A673 (cell line): Measurements from ENCODE around the gene PRAMEF33. TPM values are rescaled to one million over a fixed set of nuclear protein-coding genes. Genes with fewer than 3 reads are reported as not detected.
"Not testable (repeated sequence)": the region's sequence is repeated elsewhere in the genome, so short reads cannot be mapped to it uniquely, and the experiment has no call there.

Source experiments
- BruUV-seq: library from RNA; stranded (reverse); fragments of 400-500 nt; replicated peaks from 2 replicates; lab custom pipeline; 2021; lab: Mats Ljungman, UMichigan
- CTCF ChIA-PET: fragments of 300-600 bp; sonication (Branson Sonifier 250); formaldehyde crosslinking; loops from one replicate; lab custom pipeline; 2022; ENCODE audit warnings: antibody characterized with exemption; lab: Charles Lee
- POLR2A ChIA-PET: fragments of 300-600 bp; sonication (Branson Sonifier 250); formaldehyde crosslinking; loops from one replicate; lab custom pipeline; 2022; ENCODE audit warnings: antibody characterized with exemption; ENCODE audit not compliant: low non-redundant PET; lab: Charles Lee
- DNase-seq: peaks from one replicate; pipeline ENCODE4 v3.0.0-alpha.2; 2015; ENCODE audit warnings: low spot score
- H3K27ac ChIP-seq: fragments of 200-600 bp; sonication (generic); 2 replicates; pipeline ENCODE4 v1.5.1; 2016; ENCODE audit warnings: mixed run types, low read depth, mild to moderate bottlenecking, mixed read lengths, antibody characterized with exemption, low read length; ENCODE audit not compliant: poor library complexity, severe bottlenecking
- H3K27me3 ChIP-seq: fragments of 200-600 bp; sonication (generic); replicated peaks from 2 replicates; pipeline ENCODE4 v1.6.1; 2017; ENCODE audit warnings: mixed run types, low read depth, mild to moderate bottlenecking, mixed read lengths, antibody characterized with exemption, low read length; ENCODE audit not compliant: insufficient read depth, poor library complexity
- H3K36me3 ChIP-seq: fragments of 200-600 bp; sonication (generic); 2 replicates; pipeline ENCODE4 v1.6.1; 2016; ENCODE audit warnings: mixed run types, mild to moderate bottlenecking, mixed read lengths, antibody characterized with exemption, low read length; ENCODE audit not compliant: insufficient read depth, poor library complexity, severe bottlenecking
- H3K4me1 ChIP-seq: fragments of 200-600 bp; sonication (generic); 2 replicates; pipeline ENCODE4 v1.6.1; 2017; ENCODE audit warnings: mixed run types, mild to moderate bottlenecking, mixed read lengths, antibody characterized with exemption, low read length; ENCODE audit not compliant: insufficient read depth, poor library complexity, severe bottlenecking
- H3K4me3 ChIP-seq: fragments of 200-600 bp; sonication (generic); 2 replicates; pipeline ENCODE4 v1.5.1; 2016; ENCODE audit warnings: low read depth, mixed run types, mild to moderate bottlenecking, mixed read lengths, low read length; ENCODE audit not compliant: poor library complexity, severe bottlenecking
- H3K9me3 ChIP-seq: fragments of 200-600 bp; sonication (generic); 2 replicates; pipeline ENCODE4 v1.6.1; 2016; ENCODE audit warnings: mixed run types, low read depth, mild to moderate bottlenecking, mixed read lengths, antibody characterized with exemption, low read length; ENCODE audit not compliant: poor library complexity, severe bottlenecking
- intact Hi-C: fragments of 100-400 bp; cut with micrococcal nuclease; formaldehyde crosslinking; loops from one replicate; pipeline ENCODE4 v1.10.0; 2022; ENCODE audit not compliant: unreplicated experiment
- total RNA-seq: library from RNA; stranded (reverse); gene quantifications from 2 replicates; pipeline ENCODE4 v1.2.3, GENCODE V29; 2021

Gene PRAMEF33
- total RNA-seq, 1 experiment from 2014 or later = not detected

DNA sequence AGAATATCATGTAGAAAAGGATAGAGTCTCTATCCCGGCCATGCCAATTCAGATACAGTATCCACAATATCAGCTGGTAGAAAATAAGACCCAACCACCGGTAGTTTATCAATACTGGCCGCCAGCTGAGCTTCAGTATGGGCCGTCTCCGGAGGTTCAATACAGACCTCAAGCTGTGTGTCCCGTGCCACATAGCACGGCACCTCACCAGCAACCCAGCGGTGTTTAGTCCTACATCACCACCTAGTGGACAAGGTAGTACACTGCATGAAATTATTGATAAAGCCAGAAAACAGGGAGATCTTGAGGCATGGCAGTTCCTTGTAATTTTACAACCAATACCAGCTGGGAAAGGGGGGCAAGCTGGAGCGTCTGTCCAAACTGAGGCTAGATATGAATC lies 51.1 kb downstream of the PRAMEF33 start:
- H3K9me3 ChIP-seq, H3K36me3 ChIP-seq, intact Hi-C loops, POLR2A ChIA-PET, CTCF ChIA-PET, H3K4me1 ChIP-seq, H3K27ac ChIP-seq, H3K4me3 ChIP-seq, DNase-seq, BruUV-seq, H3K27me3 ChIP-seq: not testable (repeated sequence)

DNA sequence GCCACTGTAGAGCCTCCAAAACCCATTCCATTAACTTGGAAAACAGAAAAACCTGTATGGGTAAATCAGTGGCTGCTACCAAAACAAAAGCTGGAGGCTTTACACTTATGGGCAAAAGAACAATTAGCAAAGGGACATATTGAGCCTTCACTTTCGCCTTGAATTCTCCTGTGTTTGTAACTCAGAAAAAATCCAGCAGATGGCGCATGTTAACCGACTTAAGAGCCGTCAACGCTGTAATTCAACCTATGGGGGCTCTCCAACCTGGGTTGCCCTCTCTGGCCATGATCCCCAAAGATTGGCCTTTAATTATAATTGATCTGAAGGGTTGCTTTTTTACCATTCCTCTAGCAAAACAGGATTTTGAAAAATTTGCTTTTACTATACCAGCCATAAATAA lies 53.4 kb downstream of the PRAMEF33 start:
- CTCF ChIA-PET, intact Hi-C loops, H3K4me1 ChIP-seq, H3K9me3 ChIP-seq, POLR2A ChIA-PET, BruUV-seq, H3K36me3 ChIP-seq, H3K27ac ChIP-seq, H3K27me3 ChIP-seq, H3K4me3 ChIP-seq: not testable (repeated sequence)
- peak; percentile 59 for DNase-seq

Other genes starting within 250 kb of the PRAMEF33 start
- gene PRAMEF27, start 247.0 kb upstream of the PRAMEF33 start, total RNA-seq = not detected in 2 replicates
- gene HNRNPCL3, start 242.8 kb upstream of the PRAMEF33 start, total RNA-seq = not detected in 2 replicates
- gene PRAMEF25, start 232.8 kb upstream of the PRAMEF33 start, total RNA-seq = not detected in 2 replicates
- not detected in 2 replicates for gene HNRNPCL2, start 186.7 kb upstream of the PRAMEF33 start, total RNA-seq
- not detected in 2 replicates for gene PRAMEF26, start 147.5 kb upstream of the PRAMEF33 start, total RNA-seq
- not detected in 2 replicates for gene HNRNPCL4, start 137.9 kb upstream of the PRAMEF33 start, total RNA-seq
- gene PRAMEF9, start 131.7 kb upstream of the PRAMEF33 start, total RNA-seq = not detected in 2 replicates
- 0.21 TPM in 1 of 2 replicates, not detected in the other for gene PRAMEF13, start 102.1 kb upstream of the PRAMEF33 start, total RNA-seq
- not detected in 2 replicates for gene PRAMEF18, start 77.4 kb upstream of the PRAMEF33 start, total RNA-seq
- gene PRAMEF5, start 49.3 kb upstream of the PRAMEF33 start, total RNA-seq = not detected in 2 replicates
- not detected in 2 replicates for gene PRAMEF8, start 18.4 kb upstream of the PRAMEF33 start, total RNA-seq
- not detected in 2 replicates for gene PRAMEF15, start 12.0 kb downstream of the PRAMEF33 start, total RNA-seq
- not detected in 2 replicates for gene PRAMEF14, start 43.6 kb downstream of the PRAMEF33 start, total RNA-seq
- gene PRAMEF19, start 68.4 kb downstream of the PRAMEF33 start, total RNA-seq = not detected in 2 replicates
- gene PRAMEF17, start 86.1 kb downstream of the PRAMEF33 start, total RNA-seq = not detected in 2 replicates
- gene PRAMEF20, start 106.9 kb downstream of the PRAMEF33 start, total RNA-seq = not detected in 2 replicates
- gene LRRC38, start 210.5 kb downstream of the PRAMEF33 start, total RNA-seq = not detected in 2 replicates